NCI-H2227 treated with DMSO at 0.1 percent for 48 hours (cell line): ENCODE measurements around the gene TMEM161B.
"Not testable (repeated sequence)": the region's sequence is repeated elsewhere in the genome, so short reads cannot be mapped to it uniquely, and the experiment has no call there.

Source experiments
- DNase-seq: peaks from one replicate; lab custom pipeline; 2025; lab: John Stamatoyannopoulos, UW

TMEM161B gene

DNA sequence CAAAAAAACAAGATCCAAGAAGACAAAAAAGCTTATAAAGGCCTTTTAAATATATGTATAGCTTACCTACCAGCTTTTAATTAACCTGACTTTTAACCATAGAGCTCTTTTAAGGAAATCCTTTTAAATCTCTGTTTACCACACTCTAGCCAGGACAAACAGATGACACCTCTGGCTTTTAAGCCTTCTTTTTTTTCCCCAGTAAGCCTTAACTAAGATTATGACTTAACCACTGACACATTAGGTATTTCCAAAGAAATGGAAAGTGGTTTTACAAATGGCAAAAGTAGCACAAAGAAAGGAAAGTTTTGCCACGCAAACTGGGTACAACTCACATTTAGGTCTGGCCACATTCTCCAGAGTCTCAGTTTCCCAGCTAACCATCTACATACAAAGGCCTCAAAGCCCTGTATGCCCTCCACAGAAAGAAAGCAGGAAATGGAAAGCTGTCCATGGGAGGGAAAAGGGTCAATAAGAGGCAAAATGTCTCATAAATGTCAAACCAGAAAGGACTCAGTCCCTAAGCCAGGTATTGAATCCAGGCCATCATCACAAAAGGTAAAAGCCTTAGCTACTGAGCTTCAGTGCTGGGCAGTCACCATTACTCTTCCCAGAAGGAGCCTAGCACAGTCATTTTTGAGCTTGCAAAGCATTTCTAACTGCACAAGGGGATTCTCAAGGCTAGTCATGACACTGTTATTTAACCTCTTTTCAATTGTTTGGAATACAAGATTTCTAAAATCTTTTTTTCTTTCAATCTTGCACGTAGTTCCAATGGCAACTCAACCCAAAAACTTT lies 19.7 kb downstream of the TMEM161B start:
- no peak for DNase-seq

DNA sequence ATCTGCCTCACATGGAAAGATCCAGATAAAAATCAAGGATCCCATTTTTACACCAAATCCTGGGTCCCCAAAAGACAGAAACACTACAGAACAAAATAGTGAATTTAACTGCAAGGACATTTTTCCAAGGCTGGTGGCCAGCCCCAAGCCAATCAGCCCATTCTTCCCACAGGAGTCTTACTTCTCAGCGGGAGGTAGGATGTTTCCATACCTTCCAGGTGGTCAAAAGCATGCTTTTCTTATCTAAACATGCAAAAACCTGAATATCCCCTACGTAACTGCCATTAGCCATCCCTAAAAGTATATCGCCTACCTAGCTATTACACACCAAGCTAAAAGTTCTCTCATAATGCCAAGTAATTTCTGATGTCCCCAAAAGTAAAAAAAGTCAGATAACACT lies 20.6 kb downstream of the TMEM161B start:
- DNase-seq = no peak

- DNase-seq = no peak
Measured at GRCh38 chr5:88245893-88246244, 22.8 kb downstream of the TMEM161B start.

DNA sequence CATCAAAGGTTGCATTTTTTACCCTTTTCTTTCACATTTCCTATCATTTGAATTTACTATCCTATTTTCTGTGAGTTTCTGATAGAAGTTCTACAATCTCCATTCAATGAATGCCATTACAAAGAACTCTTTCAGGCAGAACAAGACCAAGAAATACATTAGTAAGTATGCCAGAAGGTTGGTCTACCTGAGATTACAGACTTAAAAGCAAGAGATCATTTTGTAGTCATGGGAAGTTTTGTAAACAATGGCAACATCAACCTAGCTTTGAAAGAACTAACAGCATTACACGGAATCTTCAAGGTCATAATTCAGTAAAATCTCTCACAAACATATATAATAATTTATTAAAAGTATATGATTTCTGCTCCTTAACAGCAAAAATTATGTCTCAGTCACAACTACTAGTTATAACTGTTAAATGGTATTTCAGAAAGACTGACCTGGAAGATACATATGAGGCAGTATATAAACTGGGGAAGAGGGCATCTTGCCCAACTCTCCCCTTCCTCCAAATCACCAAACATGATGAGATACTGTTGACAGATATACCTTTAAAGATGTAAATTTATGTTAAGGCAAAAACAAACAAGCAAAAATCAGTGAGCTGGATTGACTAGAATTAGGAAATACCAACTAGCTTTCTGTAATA lies 23.3 kb downstream of the TMEM161B start:
- no peak for DNase-seq

DNA sequence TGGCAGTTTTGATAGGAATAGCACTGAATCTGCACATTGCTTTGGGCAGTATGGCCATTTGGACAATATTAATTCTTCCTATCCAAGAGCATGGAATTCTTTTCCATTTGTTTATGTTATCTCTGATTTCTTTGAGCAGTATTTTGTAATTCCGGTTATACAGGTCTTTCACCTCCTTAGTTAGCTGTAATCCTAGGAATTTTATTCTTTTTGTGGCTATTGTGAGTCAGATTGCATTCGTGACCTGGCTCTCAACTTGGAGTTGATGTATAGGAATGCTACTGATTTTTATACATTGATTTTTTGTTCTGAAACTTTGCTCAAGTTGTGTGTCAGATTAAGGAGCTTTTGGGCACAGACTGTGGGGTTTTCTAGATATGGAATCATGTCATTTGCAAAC lies 24.0 kb downstream of the TMEM161B start:
- DNase-seq = no peak

GRCh38 chr5:88243493-88243892 lies 25.2 kb downstream of the TMEM161B start:
- not testable (repeated sequence) for DNase-seq

- no peak for DNase-seq
Measured at GRCh38 chr5:88238732-88239131, 29.9 kb downstream of the TMEM161B start.

DNA sequence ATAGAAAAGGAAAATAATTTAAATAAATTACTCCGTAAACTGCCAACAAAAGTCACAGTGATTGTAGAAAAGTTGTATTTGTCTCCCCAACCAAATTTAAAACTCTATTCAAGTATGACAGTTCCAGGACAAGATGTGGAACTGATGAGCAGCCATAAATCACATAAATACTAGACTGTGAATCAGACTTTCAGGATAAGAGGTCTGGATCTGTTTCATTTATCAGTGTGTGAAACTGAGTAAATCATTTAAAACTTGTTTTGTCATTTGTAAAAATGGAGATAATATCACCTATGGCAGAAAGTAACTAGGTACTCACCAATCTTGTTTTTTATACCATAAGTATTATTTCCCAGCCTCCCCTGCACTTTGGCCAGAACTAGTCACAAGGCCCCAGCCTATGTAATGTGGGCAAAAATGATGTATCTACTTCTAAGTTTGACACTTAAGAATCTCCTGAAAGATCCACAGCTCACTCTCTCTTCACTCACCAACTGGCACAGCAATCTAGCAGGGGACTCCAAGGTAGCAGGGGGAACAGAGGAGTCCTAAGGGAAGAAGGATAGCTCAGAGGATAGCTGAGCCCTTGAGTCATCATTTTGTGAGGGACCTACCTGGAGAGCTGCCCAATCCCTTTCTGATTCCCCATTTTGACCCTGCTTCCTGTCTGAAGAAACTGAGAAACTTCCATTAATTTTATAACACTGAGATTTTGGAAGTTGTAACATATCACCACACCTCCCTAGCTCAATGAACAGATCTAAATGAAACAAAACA lies 31.6 kb downstream of the TMEM161B start:
- no peak for DNase-seq

DNA sequence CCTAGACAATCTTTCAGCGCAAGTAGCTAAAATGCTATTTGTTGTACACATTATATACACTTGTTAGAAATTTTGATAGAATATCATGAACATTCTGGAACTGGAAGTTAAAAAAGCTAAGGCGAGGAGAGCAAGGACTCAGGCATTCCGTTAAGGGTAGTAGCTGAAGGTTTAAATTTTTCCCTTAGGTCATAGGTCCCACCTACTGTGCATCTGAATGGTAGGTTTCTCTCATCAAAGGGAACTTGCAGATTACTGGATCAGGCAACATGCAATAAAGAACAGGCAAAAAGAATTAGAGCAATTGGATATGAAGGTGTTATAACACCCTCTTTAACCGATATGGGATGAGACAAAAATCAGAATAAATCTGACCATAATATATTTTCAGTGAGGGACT lies 32.8 kb downstream of the TMEM161B start:
- DNase-seq = no peak

DNA sequence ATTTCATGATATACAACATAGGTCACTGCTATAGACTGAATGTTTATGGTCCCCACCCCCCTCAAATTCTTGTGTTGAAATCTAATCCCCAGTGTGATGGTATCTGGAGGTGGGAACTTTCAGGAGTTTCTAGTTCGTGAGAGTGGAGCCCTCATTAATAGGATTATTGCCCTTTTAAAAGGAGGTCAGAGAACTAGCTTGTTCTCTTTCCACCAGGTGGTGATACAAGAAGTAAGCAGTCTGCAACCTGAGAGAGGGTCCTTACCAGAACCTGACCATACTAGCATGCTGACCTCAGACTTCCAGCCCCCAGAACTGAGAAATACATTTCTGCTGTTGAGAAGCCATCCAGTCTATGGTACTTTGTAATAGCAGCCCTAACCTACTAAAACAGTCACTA lies 33.3 kb downstream of the TMEM161B start:
- no peak for DNase-seq

GRCh38 chr5:88230546-88231066 lies 38.0 kb downstream of the TMEM161B start:
- DNase-seq = no peak

DNA sequence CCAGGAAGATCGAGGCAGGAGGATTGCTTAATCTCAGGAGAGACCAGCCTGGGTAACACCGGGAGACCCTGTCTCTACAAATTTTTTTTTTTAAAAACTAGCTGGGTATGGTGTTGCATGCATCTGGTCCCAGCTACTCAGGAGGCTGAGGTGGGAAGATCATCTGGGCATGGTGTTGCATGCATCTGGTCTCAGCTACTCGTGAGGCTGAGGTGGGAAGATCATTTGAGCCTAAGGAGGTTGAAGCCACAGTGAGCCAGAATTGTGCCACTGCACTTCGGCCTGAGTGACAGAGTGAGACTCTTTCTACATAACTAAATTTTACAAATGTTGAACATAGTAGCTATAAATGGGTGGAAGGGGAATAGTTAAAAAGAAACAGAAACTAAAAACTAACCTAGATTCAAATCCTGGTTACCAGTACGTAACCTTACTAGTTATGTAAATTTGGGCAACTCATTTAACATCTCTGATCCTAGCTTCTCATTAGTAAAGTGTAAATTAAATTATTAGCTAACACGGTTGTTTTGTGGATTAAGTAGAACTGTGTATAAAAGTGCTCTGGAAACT lies 41.7 kb downstream of the TMEM161B start:
- DNase-seq = no peak

GRCh38 chr5:88214655-88215054 lies 54.0 kb downstream of the TMEM161B start:
- DNase-seq = no peak

DNA sequence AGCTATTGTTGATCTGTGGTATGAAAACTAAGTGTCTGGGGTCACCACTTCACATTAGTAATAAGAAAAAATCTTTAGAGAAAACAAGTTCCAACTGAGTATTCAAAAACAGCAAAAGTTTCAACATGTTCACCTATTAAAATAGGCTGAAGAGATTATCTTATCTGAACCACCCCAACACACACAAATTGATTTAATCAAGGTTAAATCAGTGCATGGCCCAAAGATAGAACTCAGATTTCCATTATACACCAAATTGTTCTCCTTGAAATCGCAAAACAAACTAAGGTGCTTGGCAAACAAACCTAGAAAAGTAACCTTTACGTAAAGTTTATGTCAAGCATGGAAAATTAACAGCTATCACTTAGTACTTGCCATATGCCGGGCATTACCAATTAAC lies 61.1 kb downstream of the TMEM161B start:
- DNase-seq = no peak

GRCh38 chr5:88203981-88204750 lies 64.5 kb downstream of the TMEM161B start:
- DNase-seq = peak; percentile 53

- DNase-seq = no peak
Measured at GRCh38 chr5:88195636-88196035, 73.0 kb downstream of the TMEM161B start.

- no peak for DNase-seq
Measured at GRCh38 chr5:88193896-88194295, 74.7 kb downstream of the TMEM161B start.

DNA sequence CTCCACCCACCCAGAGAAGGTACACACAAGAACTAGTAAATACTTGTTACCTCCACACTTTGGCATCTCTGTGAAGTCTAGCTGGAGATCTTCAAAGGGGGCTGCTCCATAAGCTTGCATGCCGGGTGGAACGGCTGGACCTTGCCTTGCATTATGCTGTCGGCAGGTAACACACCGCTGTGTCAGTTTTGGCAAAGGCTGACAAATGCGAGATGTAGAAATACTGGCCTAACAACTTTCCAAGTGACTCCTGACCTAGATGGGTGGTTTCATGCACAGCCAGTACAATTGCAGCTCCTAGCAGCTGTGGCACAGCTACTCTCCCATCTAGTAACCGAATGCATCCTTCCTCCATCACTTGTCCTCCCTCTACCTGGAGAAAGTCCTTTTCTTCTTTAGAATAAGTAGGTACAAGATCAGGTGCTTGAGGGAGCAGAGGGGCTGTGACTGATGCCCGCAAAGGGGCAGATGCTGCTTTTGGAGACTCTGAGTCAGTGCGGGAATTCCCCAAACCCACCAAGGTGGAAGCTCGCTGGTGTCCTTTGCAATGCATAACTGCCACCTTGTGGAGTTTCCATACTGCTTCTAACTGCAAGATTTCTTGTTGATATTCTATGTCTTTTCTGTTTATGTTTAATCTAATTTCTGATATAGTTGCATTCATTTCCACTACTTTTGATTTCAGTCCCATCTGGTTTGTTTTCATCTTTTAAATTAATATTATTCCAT lies 78.4 kb downstream of the TMEM161B start:
- no peak for DNase-seq

DNA sequence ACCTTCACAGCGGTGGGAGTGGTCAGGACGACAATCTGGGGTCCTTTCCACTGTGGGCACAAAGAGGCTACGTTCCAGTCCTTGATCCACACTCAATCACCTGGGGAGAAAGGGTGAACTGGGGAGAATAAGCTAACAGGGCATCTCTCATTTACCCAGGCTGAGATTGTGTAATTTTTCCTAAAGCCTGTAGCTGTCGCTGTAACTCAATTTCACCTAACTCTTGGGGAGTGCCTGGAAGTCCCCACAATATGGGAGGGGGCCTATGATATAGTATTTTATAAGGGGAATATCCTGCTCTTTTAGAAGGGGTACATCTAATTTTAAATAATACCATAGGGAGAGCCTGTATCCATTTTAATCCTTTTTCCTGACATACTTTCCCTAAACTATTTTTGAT lies 79.2 kb downstream of the TMEM161B start:
- DNase-seq = not testable (repeated sequence)

DNA sequence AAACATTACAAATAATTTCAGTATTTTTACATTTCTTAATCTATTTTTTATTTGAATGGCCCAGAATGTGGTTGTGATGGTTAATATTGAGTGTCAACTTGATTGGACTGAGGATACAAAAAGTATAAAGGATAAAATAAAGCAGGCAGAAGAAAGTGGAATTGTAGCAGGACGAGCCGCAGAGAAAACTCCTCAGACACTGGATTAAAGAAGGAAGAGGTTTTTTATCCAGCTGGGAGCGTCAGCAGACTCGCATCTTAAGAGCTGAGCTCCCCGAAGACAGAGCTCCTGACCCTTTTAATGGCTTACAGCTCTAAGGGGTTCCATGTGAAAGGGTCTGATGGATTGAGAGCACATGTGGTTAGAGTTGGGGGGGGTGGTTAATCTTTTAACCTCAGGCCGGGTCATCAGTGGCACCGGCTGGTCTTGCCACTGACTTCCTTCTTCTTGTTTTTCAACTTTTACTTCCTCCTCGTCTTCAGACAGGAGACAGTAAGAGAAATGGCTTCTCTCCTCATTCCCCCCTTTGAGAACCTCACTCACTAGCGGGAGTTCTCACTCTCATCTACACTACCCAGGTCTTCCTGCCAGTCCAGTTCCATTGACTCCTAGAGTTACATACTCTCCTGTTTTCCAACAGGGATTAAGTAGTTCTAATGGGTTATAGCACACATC lies 80.0 kb downstream of the TMEM161B start:
- DNase-seq = no peak
